Kidney epithelial cell (primary cell): Measurements from ENCODE around the gene SEC61G. TPM values are rescaled to one million over a fixed set of nuclear protein-coding genes. Genes with fewer than 3 reads are reported as not detected.

Experiments
- DNase-seq: peaks from one replicate; pipeline ENCODE4 v3.0.0-alpha.2; 2010; ENCODE audit warnings: low read depth
- H3K27me3 ChIP-seq: 2 replicates; pipeline ENCODE4 v1.6.0; 2011; ENCODE audit warnings: low read length; ENCODE audit not compliant: control insufficient read depth, insufficient read depth
- H3K36me3 ChIP-seq: 2 replicates; pipeline ENCODE4 v1.5.1; 2011; ENCODE audit warnings: low read length; ENCODE audit not compliant: control insufficient read depth, insufficient read depth
- H3K4me3 ChIP-seq: 2 replicates; pipeline ENCODE4 v1.5.1; 2011; ENCODE audit warnings: low read depth, mild to moderate bottlenecking, control low read depth, low read length
- CTCF ChIP-seq: IDR thresholded peaks from 2 replicates; pipeline ENCODE4 v1.5.1; 2011; ENCODE audit warnings: mild to moderate bottlenecking, moderate library complexity, low read length, control low read depth, inconsistent platforms; ENCODE audit not compliant: insufficient read depth, poor library complexity, severe bottlenecking
- total RNA-seq: library from RNA; depleted of rRNA; stranded (reverse); fragments of >200 nt; gene quantifications from 2 replicates; pipeline ENCODE4 v1.2.3, GENCODE V29; 2015

The SEC61G gene
- total RNA-seq, 1 donor from 2014 or later, result 563 TPM

DNA sequence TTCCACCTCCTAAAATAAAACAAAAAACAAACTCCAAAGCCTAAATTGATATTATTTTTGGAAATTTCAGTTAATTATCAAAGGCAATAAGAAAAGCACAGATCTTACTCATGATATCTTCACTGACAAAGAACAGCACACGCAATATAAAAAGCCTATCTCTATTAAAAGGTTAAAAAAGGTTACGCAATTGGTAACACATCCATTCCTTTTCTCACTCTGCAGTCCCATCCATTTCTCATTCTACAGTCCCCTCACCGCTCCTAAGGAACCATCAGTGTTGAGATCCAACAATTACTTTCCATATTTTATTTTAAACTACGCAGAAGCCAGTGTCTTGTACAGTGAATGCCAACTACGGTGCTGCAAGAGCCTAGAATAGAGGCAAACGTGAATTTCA, 1.3 kb downstream of the SEC61G start:
- DNase-seq, result no peak
- no peak for TF ChIP-seq CTCF
- no peaks in the 10 kb centered on the region for H3K27me3 ChIP-seq
- no peaks in the 10 kb centered on the region for H3K36me3 ChIP-seq
- peak overlapping the region; percentile 96 for H3K4me3 ChIP-seq

DNA sequence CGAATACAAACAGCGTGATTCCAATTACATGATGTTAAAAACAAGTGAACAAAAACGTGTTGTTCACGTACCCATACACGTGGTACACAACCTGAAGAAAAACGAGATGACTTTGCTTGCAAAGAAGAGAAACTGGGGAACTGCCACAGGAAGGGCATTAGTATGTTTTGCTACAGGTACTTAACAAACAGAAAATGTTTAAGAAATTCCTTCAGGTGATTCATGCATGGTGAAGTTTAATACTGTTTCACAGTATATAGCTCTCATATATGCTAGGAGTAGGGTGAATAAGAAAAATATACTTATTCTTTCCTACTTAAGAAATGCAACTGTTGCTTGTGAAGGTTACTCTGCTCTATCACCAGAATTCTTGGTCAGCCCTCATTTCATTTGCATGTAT, 9.8 kb downstream of the SEC61G start:
- Histone ChIP-seq H3K4me3 (no peak overlapping the region), H3K27me3 (no peaks in the 10 kb centered on the region), H3K36me3 (no peaks in the 10 kb centered on the region)
- TF ChIP-seq CTCF, result no peak
- no peak for DNase-seq

DNA sequence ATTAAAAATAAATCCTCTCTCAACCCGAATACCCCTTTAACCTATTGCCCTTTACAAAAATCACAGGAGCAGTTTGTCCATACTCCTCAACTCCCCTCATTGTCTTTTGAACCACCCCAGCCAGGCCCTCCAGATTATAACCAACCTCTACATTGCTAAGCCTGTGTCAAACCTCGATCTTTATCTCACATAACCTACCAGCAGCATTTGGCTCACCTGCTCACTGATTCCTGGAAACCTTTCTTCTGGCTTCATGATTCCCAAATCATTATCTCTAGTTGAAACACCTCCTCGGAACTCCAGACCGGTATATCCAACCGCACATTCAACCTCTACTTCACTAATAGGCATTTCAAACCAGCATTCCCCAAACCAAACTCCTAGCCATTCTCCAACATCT, 11.8 kb downstream of the SEC61G start:
- TF ChIP-seq CTCF, result no peak
- no peak for DNase-seq
- Histone ChIP-seq H3K27me3 (no peaks in the 10 kb centered on the region), H3K4me3 (no peak overlapping the region), H3K36me3 (no peaks in the 10 kb centered on the region)

- Histone ChIP-seq H3K36me3 (no peaks in the 10 kb centered on the region), H3K27me3 (no peaks in the 10 kb centered on the region), H3K4me3 (no peak overlapping the region)
- DNase-seq, result no peak
- TF ChIP-seq CTCF, result no peak
Measured at GRCh38 chr7:54743580-54743979, 15.4 kb downstream of the SEC61G start.

DNA sequence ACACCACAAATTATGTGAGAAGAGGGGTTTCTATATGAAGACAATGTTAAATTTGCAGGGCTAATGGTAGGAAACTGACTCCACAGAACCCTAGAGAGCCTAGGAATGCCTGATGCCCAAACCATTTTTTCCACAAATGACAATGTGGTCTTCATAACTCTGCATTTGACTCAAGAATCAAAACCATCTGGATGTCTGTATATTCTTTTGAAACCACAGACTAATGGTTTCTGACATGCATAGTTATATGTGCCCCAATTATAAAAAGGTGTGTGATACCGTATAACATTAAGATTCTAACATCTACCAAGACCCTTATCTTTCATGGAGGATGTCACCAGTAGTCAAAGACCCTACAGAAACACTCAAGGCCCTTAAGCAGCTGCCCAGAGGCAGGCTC, 20.3 kb downstream of the SEC61G start:
- H3K36me3 ChIP-seq, result no peaks in the 10 kb centered on the region
- H3K4me3 ChIP-seq, result no peak overlapping the region
- DNase-seq, result no peak
- no peak for TF ChIP-seq CTCF
- H3K27me3 ChIP-seq, result no peaks in the 10 kb centered on the region

GRCh38 chr7:54729107-54729506, 29.9 kb downstream of the SEC61G start:
- TF ChIP-seq CTCF, result no peak

More at GRCh38 chr7:54729107-54729506, 29.9 kb downstream of the SEC61G start:
- DNase-seq, result no peak
- H3K4me3 ChIP-seq, result no peak overlapping the region
- no peaks in the 10 kb centered on the region for H3K36me3 ChIP-seq
- no peaks in the 10 kb centered on the region for H3K27me3 ChIP-seq
